Measurements from ENCODE around the gene TXNDC2.

- TF ChIP-seq, protein P1, sequence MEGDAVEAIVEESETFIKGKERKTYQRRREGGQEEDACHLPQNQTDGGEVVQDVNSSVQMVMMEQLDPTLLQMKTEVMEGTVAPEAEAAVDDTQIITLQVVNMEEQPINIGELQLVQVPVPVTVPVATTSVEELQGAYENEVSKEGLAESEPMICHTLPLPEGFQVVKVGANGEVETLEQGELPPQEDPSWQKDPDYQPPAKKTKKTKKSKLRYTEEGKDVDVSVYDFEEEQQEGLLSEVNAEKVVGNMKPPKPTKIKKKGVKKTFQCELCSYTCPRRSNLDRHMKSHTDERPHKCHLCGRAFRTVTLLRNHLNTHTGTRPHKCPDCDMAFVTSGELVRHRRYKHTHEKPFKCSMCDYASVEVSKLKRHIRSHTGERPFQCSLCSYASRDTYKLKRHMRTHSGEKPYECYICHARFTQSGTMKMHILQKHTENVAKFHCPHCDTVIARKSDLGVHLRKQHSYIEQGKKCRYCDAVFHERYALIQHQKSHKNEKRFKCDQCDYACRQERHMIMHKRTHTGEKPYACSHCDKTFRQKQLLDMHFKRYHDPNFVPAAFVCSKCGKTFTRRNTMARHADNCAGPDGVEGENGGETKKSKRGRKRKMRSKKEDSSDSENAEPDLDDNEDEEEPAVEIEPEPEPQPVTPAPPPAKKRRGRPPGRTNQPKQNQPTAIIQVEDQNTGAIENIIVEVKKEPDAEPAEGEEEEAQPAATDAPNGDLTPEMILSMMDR (IDR thresholded peaks at IDR 0.05): no peak
- no peak for TF ChIP-seq POLR2A (IDR thresholded peaks at IDR 0.05)
- TF ChIP-seq POLR2AphosphoS5 (IDR thresholded peaks at IDR 0.05): no peak
Observed at GRCh38 chr18:9884090-9884489, 1.7 kb upstream of the TXNDC2 start.

All from prostate gland (tissue), 2 donors.